ENCODE results near the gene C3orf38. TPM values are rescaled to one million over a fixed set of nuclear protein-coding genes. Genes with fewer than 3 reads are reported as not detected.

C3orf38 gene
- total RNA-seq, 2 experiments from 2014 or later, result 22.4 to 27.4 TPM

DNA sequence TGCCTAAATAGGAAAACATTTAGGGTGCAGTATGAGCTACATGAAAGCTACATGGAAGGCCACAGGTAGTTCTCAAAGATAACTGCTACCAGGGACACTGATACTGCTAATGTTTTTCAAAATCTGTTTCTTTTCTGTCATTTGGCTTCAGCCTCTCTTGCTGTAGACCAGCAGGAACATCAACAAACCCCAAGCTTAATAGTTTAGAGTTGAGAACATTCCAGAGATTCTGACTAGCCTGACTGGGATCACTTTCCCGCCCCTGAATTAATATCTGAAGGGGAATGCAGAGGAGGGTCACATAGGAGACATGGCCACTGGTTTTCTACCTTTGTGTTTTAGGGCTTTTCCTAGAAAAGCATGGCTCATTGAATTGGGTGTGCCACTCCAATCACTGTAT lies 16.9 kb upstream of the C3orf38 start:
- ChIA-PET POLR2A (no interaction called here), CTCF (interaction anchor here (0.9 to 2.6 kb wide), 4 partner anchors 8 to 20 kb away, joined by 3 to 7 read pairs (median 4); no protein-coding TSS in a partner anchor)
- Mint-ChIP-seq H3K27ac (no peak overlapping the region), H3K9me3 (ENCODE audit: low read depth) (no peaks in the 10 kb centered on the region), H3K4me1 (peaks cover 9% of the 10 kb centered on the region), H3K27me3 (no peaks in the 10 kb centered on the region), H3K36me3 (ENCODE audit: low read depth) (peaks cover 16% of the 10 kb centered on the region), H3K4me3 (no peak overlapping the region)
- no peak for ATAC-seq
- intact Hi-C loops (cut with DNase I, micrococcal nuclease), result no loop called here
- no peak for DNase-seq

DNA sequence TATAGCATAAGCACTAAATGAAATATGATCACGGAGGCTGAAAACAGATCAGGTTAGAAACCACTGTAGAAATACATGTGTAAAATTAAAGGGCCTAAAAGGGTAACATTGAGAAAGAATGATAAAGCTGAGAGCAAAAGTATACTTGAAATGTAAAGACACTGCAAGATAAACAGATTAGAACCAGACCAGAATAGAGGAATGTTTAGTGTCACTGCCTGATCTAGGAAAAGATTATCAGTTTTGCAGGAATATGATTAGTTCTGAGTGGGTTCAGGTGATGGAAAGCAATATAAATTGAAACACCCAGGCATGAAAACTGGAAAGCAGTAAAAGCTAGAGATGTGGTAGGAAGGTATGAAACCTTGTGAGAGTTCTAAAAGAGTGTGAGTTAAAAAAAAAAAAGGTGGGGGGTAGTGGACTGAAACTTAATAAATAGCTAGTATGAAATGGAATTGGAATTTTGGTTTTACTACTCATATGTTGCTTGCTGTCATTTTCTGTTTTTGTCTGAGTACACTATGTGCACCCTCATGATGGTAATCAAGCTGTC lies 16.0 kb upstream of the C3orf38 start:
- POLR2A ChIA-PET, result no interaction called here
- no peaks in the 10 kb centered on the region for H3K9me3 Mint-ChIP-seq (ENCODE audit: low read depth)
- peak overlapping the region; percentile 44 for H3K27ac Mint-ChIP-seq
- intact Hi-C loops (cut with DNase I, micrococcal nuclease), result no loop called here
- H3K36me3 Mint-ChIP-seq (ENCODE audit: low read depth), result peaks cover 16% of the 10 kb centered on the region
- H3K4me3 Mint-ChIP-seq, result no peak overlapping the region
- CTCF ChIA-PET, result interaction anchor here (0.7 to 2.6 kb wide), 4 partner anchors 9 to 53 kb away, joined by 3 to 7 read pairs (median 4); no protein-coding TSS in a partner anchor
- H3K27me3 Mint-ChIP-seq, result no peaks in the 10 kb centered on the region
- no peak for DNase-seq
- peak; percentile 49 for ATAC-seq
- H3K4me1 Mint-ChIP-seq, result peaks cover 9% of the 10 kb centered on the region

- no peak overlapping the region for H3K4me3 Mint-ChIP-seq
- H3K9me3 Mint-ChIP-seq (ENCODE audit: low read depth), result no peaks in the 10 kb centered on the region
- no peak overlapping the region for H3K27ac Mint-ChIP-seq
- H3K27me3 Mint-ChIP-seq, result no peaks in the 10 kb centered on the region
- intact Hi-C loops (cut with DNase I, micrococcal nuclease), result no loop called here
- ChIA-PET CTCF (interaction anchor here (0.7 to 1.4 kb wide), 3 partner anchors 8 to 15 kb away, joined by 3 to 6 read pairs (median 3); no protein-coding TSS in a partner anchor), POLR2A (no interaction called here)
- peaks cover 36% of the 10 kb centered on the region for H3K36me3 Mint-ChIP-seq (ENCODE audit: low read depth)
- peaks cover 18% of the 10 kb centered on the region for H3K4me1 Mint-ChIP-seq
- no peak for DNase-seq
- ATAC-seq, result no peak
Observed at GRCh38 chr3:88137836-88138235, 11.9 kb upstream of the C3orf38 start.

DNA sequence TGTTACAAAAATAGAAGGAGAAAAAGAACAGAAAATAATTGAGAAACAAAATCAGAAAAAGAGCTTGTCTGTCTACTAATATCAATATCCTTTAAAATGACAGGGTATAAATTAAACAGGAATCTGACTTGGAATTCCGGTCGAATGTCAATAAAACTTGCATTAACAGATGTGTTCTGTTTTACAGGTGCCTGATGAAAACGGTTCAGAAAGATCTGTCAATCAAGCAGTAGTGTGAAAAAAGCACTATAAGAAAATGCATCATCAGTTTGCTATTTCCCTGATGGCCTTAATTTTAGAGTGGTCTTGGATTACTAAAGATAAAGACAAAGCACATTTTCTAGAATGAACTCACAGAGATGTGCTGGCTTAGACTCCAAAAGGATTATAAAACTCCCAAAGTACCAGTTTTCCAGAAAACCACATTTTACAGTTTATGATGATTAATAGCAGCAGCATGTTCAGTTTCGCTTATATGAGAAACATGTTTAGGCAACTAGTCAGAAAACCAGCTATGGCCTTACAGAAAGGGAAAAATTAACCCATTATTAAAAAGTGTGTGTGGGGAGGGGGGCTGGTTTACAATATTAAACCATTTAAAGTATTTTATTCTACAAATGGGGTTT lies 8.2 kb upstream of the C3orf38 start:
- intact Hi-C loops (cut with DNase I, micrococcal nuclease), result no loop called here
- DNase-seq (no peak), ATAC-seq (no peak)
- CTCF ChIA-PET, result interaction anchor here (1.4 kb wide), 1 partner anchor 28 kb away, joined by 3 read pairs; no protein-coding TSS in a partner anchor
- Mint-ChIP-seq H3K4me1 (peaks cover 9% of the 10 kb centered on the region), H3K9me3 (ENCODE audit: low read depth) (no peaks in the 10 kb centered on the region), H3K36me3 (ENCODE audit: low read depth) (peaks cover 33% of the 10 kb centered on the region), H3K4me3 (no peak overlapping the region), H3K27ac (no peak overlapping the region), H3K27me3 (no peaks in the 10 kb centered on the region)
- POLR2A ChIA-PET, result no interaction called here

- H3K27ac Mint-ChIP-seq, result no peak overlapping the region
- peak; percentile 30 for ATAC-seq
- peaks cover 11% of the 10 kb centered on the region for H3K4me1 Mint-ChIP-seq
- DNase-seq, result no peak
- ChIA-PET POLR2A (no interaction called here), CTCF (interaction anchor here (1.4 kb wide), 1 partner anchor 29 kb away, joined by 3 read pairs; no protein-coding TSS in a partner anchor)
- H3K36me3 Mint-ChIP-seq (ENCODE audit: low read depth), result peaks cover 31% of the 10 kb centered on the region
- H3K9me3 Mint-ChIP-seq (ENCODE audit: low read depth), result peaks cover 1% of the 10 kb centered on the region
- intact Hi-C loops (cut with DNase I, micrococcal nuclease), result no loop called here
- no peaks in the 10 kb centered on the region for H3K27me3 Mint-ChIP-seq
- H3K4me3 Mint-ChIP-seq, result no peak overlapping the region
Observed at GRCh38 chr3:88142094-88142624, 7.6 kb upstream of the C3orf38 start.

GRCh38 chr3:88147261-88147660 lies 2.5 kb upstream of the C3orf38 start:
- Mint-ChIP-seq H3K27ac (no peak overlapping the region), H3K27me3 (no peaks in the 10 kb centered on the region), H3K36me3 (ENCODE audit: low read depth) (peaks cover 12% of the 10 kb centered on the region), H3K4me1 (peaks cover 26% of the 10 kb centered on the region), H3K9me3 (ENCODE audit: low read depth) (peaks cover 2% of the 10 kb centered on the region), H3K4me3 (no peak overlapping the region)
- POLR2A ChIA-PET, result interaction anchor here (0.7 kb wide), 1 partner anchor 16 kb away, joined by 3 read pairs; no protein-coding TSS in a partner anchor
- ATAC-seq (no peak), DNase-seq (no peak)
- intact Hi-C loops (cut with DNase I, micrococcal nuclease), result no loop called here
- CTCF ChIA-PET, result interaction anchor here (0.7 kb wide), 1 partner anchor 13 kb away, joined by 4 read pairs; no protein-coding TSS in a partner anchor

GRCh38 chr3:88148651-88149050 lies 1.1 kb upstream of the C3orf38 start:
- Mint-ChIP-seq H3K4me3 (peak overlapping the region; percentile 95), H3K27me3 (no peaks in the 10 kb centered on the region), H3K4me1 (peaks cover 33% of the 10 kb centered on the region), H3K27ac (peak overlapping the region; percentile 99), H3K36me3 (ENCODE audit: low read depth) (peaks cover 12% of the 10 kb centered on the region), H3K9me3 (ENCODE audit: low read depth) (peaks cover 2% of the 10 kb centered on the region)
- POLR2A ChIA-PET, result interaction anchor here (1.5 kb wide), 1 partner anchor 90 kb away, joined by 15 read pairs; the partner anchor contains the start of genes CGGBP1 and ZNF654
- intact Hi-C loops (cut with DNase I, micrococcal nuclease), result loop anchor here (1.0 kb wide), 2 partner anchors 89 to 921 kb away; partner anchors contain the start of genes CGGBP1 (in 2 of the 2), ZNF654 (in 2 of the 2) and CHMP2B (in 1 of the 2)
- DNase-seq, result no peak
- no peak for ATAC-seq
- CTCF ChIA-PET, result interaction anchor here (0.9 to 2.1 kb wide), 3 partner anchors 10 to 75 kb away, joined by 3 to 12 read pairs (median 6); no protein-coding TSS in a partner anchor

- peak overlapping the region; percentile 99 for H3K27ac Mint-ChIP-seq
- peak; percentile 20 for ATAC-seq
Observed at GRCh38 chr3:88149101-88149508, 654 bp upstream of the C3orf38 start.

GRCh38 chr3:88150371-88150770 lies 612 bp downstream of the C3orf38 start:
- Mint-ChIP-seq H3K9me3 (ENCODE audit: low read depth) (peaks cover 2% of the 10 kb centered on the region), H3K4me3 (peak overlapping the region; percentile 95), H3K4me1 (peaks cover 37% of the 10 kb centered on the region), H3K27ac (peak overlapping the region; percentile 97), H3K27me3 (no peaks in the 10 kb centered on the region), H3K36me3 (ENCODE audit: low read depth) (peaks cover 15% of the 10 kb centered on the region)
- intact Hi-C loops (cut with DNase I, micrococcal nuclease), result loop anchor here in 1 of 2 experiments (2.0 kb wide), 1 partner anchor 36 kb away; no protein-coding TSS in a partner anchor
- DNase-seq, result peak; percentile 52
- no peak for ATAC-seq
- ChIA-PET POLR2A (no interaction called here), CTCF (interaction anchor here (1.1 to 2.1 kb wide), 3 partner anchors 20 to 37 kb away, joined by 3 to 12 read pairs (median 3); no protein-coding TSS in a partner anchor)

More at GRCh38 chr3:88149101-88149508, 654 bp upstream of the C3orf38 start:
- peaks cover 2% of the 10 kb centered on the region for H3K9me3 Mint-ChIP-seq (ENCODE audit: low read depth)
- H3K4me3 Mint-ChIP-seq, result peak overlapping the region; percentile 95
- H3K36me3 Mint-ChIP-seq (ENCODE audit: low read depth), result peaks cover 12% of the 10 kb centered on the region
- POLR2A ChIA-PET, result interaction anchor here (1.0 to 1.5 kb wide), 2 partner anchors 39 to 90 kb away, joined by 3 to 15 read pairs; partner anchors contain the start of genes CGGBP1 and ZNF654
- H3K27me3 Mint-ChIP-seq, result no peaks in the 10 kb centered on the region
- H3K4me1 Mint-ChIP-seq, result peaks cover 33% of the 10 kb centered on the region
- peak; percentile 65 for DNase-seq
- intact Hi-C loops (cut with DNase I, micrococcal nuclease), result loop anchor here (1.0 kb wide), 2 partner anchors 90 to 922 kb away; partner anchors contain the start of genes CGGBP1 (in 2 of the 2), ZNF654 (in 2 of the 2) and CHMP2B (in 1 of the 2)
- CTCF ChIA-PET, result interaction anchor here (0.9 to 2.1 kb wide), 3 partner anchors 11 to 75 kb away, joined by 3 to 12 read pairs (median 6); no protein-coding TSS in a partner anchor

- ChIA-PET CTCF (interaction anchor here (1.1 to 1.4 kb wide), 3 partner anchors 21 to 38 kb away, joined by 3 read pairs; no protein-coding TSS in a partner anchor), POLR2A (interaction anchor here (0.6 kb wide), 1 partner anchor 9 kb away, joined by 3 read pairs; no protein-coding TSS in a partner anchor)
- intact Hi-C loops (cut with DNase I, micrococcal nuclease), result loop anchor here in 1 of 2 experiments (2.0 kb wide), 1 partner anchor 36 kb away; no protein-coding TSS in a partner anchor
- no peak for DNase-seq
- ATAC-seq, result no peak
- Mint-ChIP-seq H3K27me3 (no peaks in the 10 kb centered on the region), H3K4me1 (peaks cover 40% of the 10 kb centered on the region), H3K9me3 (ENCODE audit: low read depth) (peaks cover 2% of the 10 kb centered on the region), H3K4me3 (peak overlapping the region; percentile 95), H3K36me3 (ENCODE audit: low read depth) (peaks cover 20% of the 10 kb centered on the region), H3K27ac (peak overlapping the region; percentile 97)
Observed at GRCh38 chr3:88150806-88151205, 1.0 kb downstream of the C3orf38 start.

GRCh38 chr3:88151358-88151757 lies 1.6 kb downstream of the C3orf38 start:
- Mint-ChIP-seq H3K27me3 (no peaks in the 10 kb centered on the region), H3K9me3 (ENCODE audit: low read depth) (peaks cover 2% of the 10 kb centered on the region), H3K4me3 (peak overlapping the region; percentile 95), H3K4me1 (peaks cover 45% of the 10 kb centered on the region), H3K36me3 (ENCODE audit: low read depth) (peaks cover 25% of the 10 kb centered on the region), H3K27ac (peak overlapping the region; percentile 70)
- intact Hi-C loops (cut with DNase I, micrococcal nuclease), result loop anchor here in 1 of 2 experiments (2.0 kb wide), 1 partner anchor 37 kb away; no protein-coding TSS in a partner anchor
- DNase-seq, result peak; percentile 10
- ChIA-PET CTCF (interaction anchor here (1.1 to 1.4 kb wide), 4 partner anchors 21 to 149 kb away, joined by 3 read pairs; no protein-coding TSS in a partner anchor), POLR2A (interaction anchor here (0.6 kb wide), 1 partner anchor 8 kb away, joined by 3 read pairs; no protein-coding TSS in a partner anchor)
- ATAC-seq, result peak; percentile 43

Measured in activated CD4-positive, alpha-beta T cell treated with anti-CD3 and anti-CD28 coated beads for 36 hours (primary cell).